Stimulated activated CD4-positive, alpha-beta T cell treated with anti-CD3 and anti-CD28 coated beads, Interleukin-4, amount 100 ng/mL, for 4 hours (primary cell): Measurements from ENCODE around the gene PREX1.

Experiments
- DNase-seq, 2 experiments: peaks; one replicate each; pipeline ENCODE4 v3.0.0-alpha.2; 2020

The PREX1 gene

DNA sequence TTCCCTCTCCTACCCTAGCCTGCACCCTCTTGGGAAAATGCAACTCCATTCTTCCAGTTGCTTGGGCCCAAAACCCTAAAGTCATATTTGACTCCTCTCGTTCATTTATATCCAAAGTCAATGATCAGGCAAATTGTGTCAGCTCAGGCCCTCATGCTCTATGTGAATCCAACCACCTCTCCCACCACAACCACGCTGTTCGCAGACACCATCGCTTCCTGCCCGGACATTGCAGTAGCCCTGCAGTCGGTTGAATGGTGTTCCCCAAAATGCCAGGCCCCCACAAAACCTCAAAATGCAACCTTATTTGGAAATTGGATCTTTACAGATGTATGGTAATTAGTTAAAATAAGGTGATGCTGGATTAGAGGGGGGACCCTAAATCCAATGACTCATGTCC lies 98.3 kb downstream of the PREX1 start:
- DNase-seq = no peak

DNA sequence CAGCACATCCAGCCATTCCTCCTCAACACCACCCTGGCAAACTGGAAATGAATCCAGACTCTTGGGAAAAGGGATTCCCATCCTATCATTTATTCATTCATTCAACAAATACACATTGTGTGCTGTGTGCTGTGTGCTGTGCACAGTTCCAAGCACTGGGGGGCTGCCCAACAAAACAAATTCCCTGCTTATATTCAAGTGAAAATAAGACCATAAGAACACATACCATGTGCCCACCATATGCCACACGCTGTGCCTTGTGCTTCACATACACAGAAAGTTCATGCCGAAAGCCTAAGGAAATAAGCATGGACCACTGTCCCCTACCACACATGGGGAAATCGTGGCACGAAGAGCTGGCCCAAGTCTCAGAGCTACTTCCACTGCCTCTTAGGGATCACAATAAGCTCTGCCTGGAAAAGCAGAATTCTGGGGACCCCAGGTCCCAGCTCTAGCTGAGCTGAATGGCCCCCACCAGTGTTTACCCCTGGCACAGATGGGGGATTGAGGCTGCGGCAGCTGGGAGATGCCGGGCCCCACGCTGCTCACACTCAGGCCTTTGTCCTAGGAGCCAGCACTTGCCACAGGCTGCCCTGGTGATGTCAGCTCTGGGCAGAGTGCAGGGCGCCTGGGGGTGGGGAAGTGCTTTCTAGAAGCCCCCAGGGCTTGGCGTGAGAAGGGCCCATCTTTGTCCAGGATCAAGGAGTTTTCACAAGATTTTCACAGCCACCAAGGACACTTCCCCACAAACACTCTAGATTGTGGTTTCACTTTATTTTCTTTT lies 99.6 kb downstream of the PREX1 start:
- no peak for DNase-seq

GRCh38 chr20:48727226-48727625 lies 100.6 kb downstream of the PREX1 start:
- DNase-seq = no peak

DNA sequence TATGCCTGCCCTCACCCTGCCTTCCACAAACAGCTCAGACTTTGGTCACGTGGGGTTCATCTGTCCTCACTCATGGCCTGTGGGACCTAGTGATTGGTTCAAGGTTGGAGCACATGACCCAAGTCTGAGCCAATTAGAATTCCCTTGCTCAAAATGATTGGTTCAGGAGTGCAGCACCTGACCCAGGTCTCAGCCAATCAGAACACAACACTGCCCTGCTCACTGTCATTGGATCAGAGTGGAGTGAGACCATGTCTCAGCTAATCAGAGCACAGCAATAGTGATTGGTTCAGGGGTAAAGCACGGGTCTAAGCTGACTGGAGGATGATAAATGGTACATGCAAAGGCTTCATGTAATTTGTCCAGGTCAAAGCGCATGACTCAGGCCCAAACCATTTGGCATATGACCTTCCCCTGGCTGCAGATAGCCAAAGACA lies 102.2 kb downstream of the PREX1 start:
- DNase-seq = no peak

- DNase-seq = no peak
Observed at GRCh38 chr20:48724891-48725554, 102.8 kb downstream of the PREX1 start.

DNA sequence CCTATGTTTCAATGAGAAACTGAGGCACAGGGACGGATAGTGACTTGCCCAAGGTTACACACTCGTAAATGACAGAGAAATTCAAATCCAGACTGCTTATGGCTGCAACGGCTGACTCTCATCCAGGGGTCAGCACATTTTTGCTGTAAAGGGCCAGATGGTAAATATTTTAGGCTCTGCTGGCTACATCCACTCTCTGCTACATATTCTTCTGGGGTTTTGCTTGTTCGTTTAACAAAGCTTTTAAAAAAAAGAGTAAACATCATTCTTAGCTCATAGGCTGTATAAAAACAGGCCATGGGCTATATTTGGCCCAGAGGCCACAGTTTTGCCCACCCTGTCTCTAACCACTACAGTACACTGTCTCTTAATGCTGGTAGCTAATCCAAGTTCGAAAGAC lies 103.4 kb downstream of the PREX1 start:
- no peak for DNase-seq

GRCh38 chr20:48723308-48724264 lies 104.2 kb downstream of the PREX1 start:
- DNase-seq = no peak

DNA sequence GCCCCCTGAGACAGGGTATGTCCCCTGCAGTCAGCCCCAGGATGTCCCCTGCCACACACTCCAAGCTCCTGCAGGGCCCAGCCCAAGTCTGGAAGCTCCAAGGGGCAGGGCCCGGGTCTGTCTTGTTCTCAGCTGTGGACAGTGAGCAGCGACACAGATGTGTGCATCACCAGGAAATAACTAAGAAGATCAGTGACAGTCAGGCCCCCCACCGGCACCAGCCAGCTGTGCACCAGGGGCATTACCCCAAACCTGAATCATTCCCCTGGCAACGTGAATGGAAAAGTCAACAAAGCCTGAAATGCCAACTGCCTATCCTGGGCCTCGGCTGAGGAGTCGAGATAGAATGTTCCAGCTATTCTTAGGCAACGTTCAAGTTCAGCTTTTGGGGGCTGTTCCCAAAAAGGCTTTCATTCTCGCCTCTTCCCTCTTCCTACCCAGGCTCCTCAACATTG lies 105.0 kb downstream of the PREX1 start:
- DNase-seq = no peak

- DNase-seq = no peak
Observed at GRCh38 chr20:48722002-48722731, 105.6 kb downstream of the PREX1 start.

DNA sequence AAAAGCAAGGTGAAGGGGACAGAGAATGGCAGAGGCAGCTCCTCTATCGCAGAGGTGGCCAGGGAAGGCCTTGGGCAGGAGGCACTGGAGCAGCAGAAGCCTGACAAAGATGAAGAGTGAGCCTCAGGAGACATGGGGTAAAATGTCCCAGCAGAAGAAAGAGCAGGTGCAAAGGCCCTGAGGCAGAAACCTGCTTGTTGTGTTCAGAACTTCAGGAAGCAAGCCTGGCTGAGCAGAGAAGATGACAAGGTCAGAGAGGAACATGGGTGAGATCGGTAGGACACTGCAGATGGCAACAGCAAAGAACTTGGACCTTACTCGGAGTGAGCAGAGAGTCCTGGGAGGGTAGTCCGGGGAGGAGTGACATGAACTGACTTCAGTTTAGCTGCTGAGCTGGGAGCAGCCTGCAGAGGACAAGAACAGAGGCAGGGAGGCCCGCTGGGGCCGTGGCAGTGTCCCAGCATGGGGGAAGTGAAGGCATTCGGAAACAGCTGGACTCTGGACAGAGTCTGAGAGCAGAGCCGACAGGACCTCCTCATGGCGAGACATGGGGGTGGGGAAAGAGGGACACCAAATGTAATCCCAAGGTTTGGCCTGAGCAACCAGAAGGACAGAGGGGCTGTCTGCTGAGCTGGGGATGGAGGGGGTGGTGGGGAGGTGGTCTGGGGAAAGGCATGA lies 106.3 kb downstream of the PREX1 start:
- no peak for DNase-seq

DNA sequence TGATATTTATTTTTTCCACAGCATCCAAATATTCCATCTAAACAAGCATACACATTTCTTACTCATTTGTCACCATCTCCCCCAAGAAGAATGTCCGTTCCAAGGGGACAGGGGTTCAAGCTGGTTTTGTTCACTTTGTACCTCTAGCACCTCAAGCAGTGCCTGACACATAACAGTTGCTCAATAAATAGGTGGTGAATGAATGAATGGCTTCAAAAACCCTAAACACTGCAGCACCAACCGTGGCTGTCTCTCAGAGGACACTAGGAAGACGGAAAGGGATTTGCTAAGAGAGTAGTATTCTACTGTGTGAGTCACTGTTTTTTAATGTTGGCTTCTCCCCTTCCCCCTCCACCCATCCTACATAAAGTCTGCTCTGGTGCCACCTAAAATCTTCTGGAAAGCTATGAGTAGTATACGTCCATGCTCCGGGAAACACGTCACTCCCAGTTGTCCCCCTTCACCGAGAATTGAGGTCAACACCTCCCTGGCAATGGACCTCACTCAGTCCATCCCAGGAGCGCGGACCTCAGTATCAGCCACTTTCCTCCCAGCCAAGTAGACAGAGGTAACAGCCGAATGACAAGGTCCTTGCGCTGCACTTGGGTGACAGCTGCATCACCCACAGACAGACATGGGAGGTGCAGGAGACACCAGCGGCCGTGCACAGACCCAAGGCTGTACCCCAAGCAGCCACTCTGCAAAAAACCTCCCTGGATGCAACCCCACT lies 107.4 kb downstream of the PREX1 start:
- DNase-seq = no peak

DNA sequence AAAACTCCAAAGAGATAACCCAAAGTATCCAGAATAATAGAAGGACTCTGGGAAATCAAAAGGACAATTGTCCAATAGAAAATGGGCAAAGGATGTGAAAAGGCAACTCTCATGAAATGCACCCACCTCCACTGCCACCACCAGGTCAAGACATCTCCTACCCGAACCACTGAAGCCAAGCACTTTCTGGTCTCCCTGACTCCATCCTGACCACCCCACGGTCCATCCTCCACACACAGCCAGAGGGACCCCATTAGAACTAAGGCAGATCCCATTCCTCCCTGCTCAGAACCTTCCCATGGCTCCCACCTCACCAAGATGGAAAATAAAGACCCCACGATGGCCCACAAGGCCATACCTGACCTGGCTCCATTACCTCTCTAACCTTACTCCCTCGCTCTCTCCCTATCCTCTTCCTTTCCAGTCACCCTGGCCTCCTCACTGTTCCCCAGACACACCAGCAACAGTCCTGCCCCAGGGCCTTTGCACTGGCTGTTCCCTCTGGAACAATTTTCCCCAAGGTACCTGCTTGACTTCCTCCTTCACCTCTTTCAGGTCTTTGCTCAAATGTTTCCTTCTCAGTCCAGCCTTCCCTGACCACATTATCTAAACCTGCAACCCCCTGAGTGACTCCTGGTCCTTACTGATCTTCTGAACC lies 108.1 kb downstream of the PREX1 start:
- no peak for DNase-seq

GRCh38 chr20:48718786-48719578 lies 108.8 kb downstream of the PREX1 start:
- DNase-seq = peak; percentile 9 to 14

DNA sequence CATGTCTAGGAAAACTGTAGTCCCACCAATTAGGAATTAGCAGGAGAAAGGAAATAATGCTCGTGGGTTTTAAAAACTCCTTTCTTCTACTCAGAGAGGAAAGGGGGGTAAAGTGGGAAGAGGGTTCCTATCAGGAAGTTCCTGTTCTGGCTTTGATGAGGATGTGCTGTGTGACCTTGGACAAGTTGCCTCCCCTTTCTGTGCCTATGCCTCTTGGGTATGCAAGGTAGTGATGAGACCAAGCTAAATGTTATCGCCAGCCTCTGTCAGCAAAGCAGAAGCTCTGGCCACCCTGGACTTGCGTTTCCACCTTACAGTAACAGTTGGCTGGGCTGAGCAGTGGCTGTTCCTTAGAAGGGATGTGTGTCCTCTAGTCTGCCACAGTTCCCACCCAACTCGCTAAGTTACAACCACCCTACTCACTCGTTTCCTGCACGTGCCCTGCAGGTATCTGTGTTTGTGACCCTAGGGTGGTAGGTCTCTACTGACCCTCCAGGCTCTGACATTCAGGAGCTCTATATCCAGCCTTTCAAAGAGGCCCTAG lies 110.0 kb downstream of the PREX1 start:
- no peak for DNase-seq

DNA sequence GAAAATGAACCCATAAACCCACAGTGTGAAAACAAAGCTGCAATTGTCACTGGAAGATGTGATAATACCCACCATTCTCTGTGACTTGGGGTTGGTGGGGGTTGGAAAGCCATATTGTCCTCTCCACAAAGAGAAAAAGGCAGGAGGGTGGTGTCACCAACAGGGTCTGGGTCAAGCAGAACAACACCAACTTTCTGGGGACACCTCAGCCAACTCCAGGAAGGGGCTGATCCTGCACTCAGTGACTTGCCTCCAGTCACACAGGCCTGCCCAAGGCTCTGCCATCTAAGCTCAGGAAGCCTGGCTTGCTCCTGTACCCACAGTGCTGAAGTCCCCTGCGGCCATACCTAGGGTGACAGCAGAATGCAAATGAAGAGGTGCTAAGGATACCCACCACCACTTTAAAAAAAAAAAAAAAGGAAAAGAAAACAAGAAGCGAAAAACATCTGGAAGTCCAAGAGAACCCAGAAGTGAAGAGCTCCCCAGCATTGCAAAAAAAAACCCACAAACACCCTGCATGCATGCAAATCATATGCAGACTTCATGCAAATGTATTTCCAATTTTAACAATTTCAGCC lies 110.6 kb downstream of the PREX1 start:
- no peak for DNase-seq

- DNase-seq = no peak
Observed at GRCh38 chr20:48716541-48716940, 111.3 kb downstream of the PREX1 start.

DNA sequence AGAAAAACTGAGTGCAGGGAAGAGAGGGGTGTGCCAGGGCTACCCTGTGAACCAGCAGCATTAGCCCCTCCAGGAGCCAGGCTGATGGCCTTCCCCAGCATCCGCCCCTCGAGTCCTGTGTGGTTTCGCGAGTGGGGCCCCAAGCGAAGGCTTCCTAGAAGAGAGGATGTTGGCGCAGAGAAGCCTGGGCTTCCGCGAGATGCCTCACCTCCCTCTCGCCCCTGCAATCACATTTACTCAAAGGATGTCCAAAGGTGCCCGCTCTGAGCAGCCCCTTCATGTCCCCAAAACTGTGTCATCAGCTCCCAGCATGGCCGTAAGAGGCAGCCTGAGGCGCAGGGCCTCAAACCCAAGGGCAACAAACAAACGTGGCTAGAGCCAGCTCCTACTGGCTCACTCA lies 111.7 kb downstream of the PREX1 start:
- DNase-seq = peak; percentile 34 to 38

- no peak for DNase-seq
Observed at GRCh38 chr20:48714764-48715163, 113.0 kb downstream of the PREX1 start.
